Hepatocyte (in vitro differentiated cells): Measurements from ENCODE around the gene PRMT5.

Experiments used
- CTCF ChIP-seq: fragments of 200-600 bp; sonication (generic); IDR thresholded peaks from 2 replicates; pipeline ENCODE4 v1.5.1; 2016; ENCODE audit warnings: antibody characterized with exemption, mild to moderate bottlenecking; ENCODE audit not compliant: poor library complexity
- EZH2 ChIP-seq: fragments of 200-600 bp; sonication (generic); IDR thresholded peaks from 2 replicates; pipeline ENCODE4 v1.6.1; 2016; ENCODE audit warnings: antibody characterized with exemption, mild to moderate bottlenecking, borderline replicate concordance

GRCh38 chr14:22945642-22946041 is 16.5 kb upstream of the PRMT5 start:
- TF ChIP-seq CTCF (no peak), EZH2 (no peak)
